ENCODE results near the gene RASA3. TPM values are rescaled to one million over a fixed set of nuclear protein-coding genes. Genes with fewer than 3 reads are reported as not detected.
"Not testable (repeated sequence)": the region's sequence is repeated elsewhere in the genome, so short reads cannot be mapped to it uniquely, and the experiment has no call there.

RASA3 gene
- total RNA-seq, 1 donor from 2014 or later: 29.9 TPM

- peak; percentile 66 for DNase-seq (ENCODE audit: low spot score)
- no peaks in the 10 kb centered on the region for H3K27me3 Mint-ChIP-seq (ENCODE audit: low read depth)
- H3K4me1 Mint-ChIP-seq (ENCODE audit: low read depth): peaks cover 37% of the 10 kb centered on the region
- H3K27ac Mint-ChIP-seq (ENCODE audit: unreplicated experiment): peak overlapping the region; percentile 94
- no peak for TF ChIP-seq CTCF (IDR thresholded peaks at IDR 0.05)
- no peaks in the 10 kb centered on the region for H3K9me3 Mint-ChIP-seq (ENCODE audit: low read depth)
- peaks cover 14% of the 10 kb centered on the region for H3K36me3 Mint-ChIP-seq (ENCODE audit: low read depth)
- no peak overlapping the region for H3K4me3 Mint-ChIP-seq (ENCODE audit: unreplicated experiment)
These were observed 55.1 kb downstream of the RASA3 start for GRCh38 chr13:114077099-114077932.

- TF ChIP-seq CTCF (IDR thresholded peaks at IDR 0.05): no peak
- no peak overlapping the region for H3K27ac Mint-ChIP-seq (ENCODE audit: unreplicated experiment)
- H3K4me1 Mint-ChIP-seq (ENCODE audit: low read depth): peaks cover 45% of the 10 kb centered on the region
- peaks cover 14% of the 10 kb centered on the region for H3K36me3 Mint-ChIP-seq (ENCODE audit: low read depth)
- no peak overlapping the region for H3K4me3 Mint-ChIP-seq (ENCODE audit: unreplicated experiment)
- no peaks in the 10 kb centered on the region for H3K27me3 Mint-ChIP-seq (ENCODE audit: low read depth)
- DNase-seq (ENCODE audit: low spot score): peak; percentile 68
- H3K9me3 Mint-ChIP-seq (ENCODE audit: low read depth): no peaks in the 10 kb centered on the region
These were observed 55.9 kb downstream of the RASA3 start for GRCh38 chr13:114076329-114077090.

GRCh38 chr13:114075811-114076210 lies 56.6 kb downstream of the RASA3 start:
- H3K9me3 Mint-ChIP-seq (ENCODE audit: low read depth); H3K27me3 Mint-ChIP-seq (ENCODE audit: low read depth); H3K27ac Mint-ChIP-seq (ENCODE audit: unreplicated experiment); H3K4me3 Mint-ChIP-seq (ENCODE audit: unreplicated experiment): not testable (repeated sequence)
- H3K4me1 Mint-ChIP-seq (ENCODE audit: low read depth): peaks cover 52% of the 10 kb centered on the region
- H3K36me3 Mint-ChIP-seq (ENCODE audit: low read depth): peaks cover 19% of the 10 kb centered on the region
- DNase-seq (ENCODE audit: low spot score): peak; percentile 48

DNA sequence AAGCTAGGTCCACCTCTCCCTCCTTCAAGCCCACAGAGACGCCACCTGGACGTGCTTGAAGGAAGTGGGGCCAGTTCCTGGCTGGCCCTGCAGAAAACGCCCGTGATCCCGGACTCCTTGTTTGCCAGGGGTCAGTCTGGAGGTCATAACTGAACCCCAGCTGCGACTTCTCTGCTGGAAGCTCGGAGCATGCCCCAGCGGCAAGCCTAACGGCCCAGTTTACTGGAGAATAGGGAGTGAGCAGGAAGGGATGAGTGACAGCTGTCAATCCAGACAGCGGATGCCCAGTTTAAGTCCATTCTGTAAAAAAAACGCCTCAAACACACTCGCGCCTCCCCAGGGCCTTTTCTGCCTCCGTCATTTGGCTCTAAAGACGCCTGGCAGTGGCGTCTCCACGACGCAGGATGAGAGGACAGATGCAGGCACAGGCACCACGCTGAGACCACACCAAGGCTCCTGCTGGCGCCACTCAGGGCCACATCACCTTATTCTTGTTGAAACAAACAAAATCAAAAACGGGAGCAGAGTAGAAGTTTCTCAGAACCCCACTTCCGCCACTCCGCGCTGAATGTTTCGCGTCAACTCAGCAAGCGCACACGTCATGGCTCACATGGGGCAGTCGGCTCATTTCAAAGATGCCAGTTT lies 57.6 kb downstream of the RASA3 start:
- no peak overlapping the region for H3K4me3 Mint-ChIP-seq (ENCODE audit: unreplicated experiment)
- DNase-seq (ENCODE audit: low spot score): peak; percentile 66
- no peak overlapping the region for H3K27ac Mint-ChIP-seq (ENCODE audit: unreplicated experiment)
- no peak for TF ChIP-seq CTCF (IDR thresholded peaks at IDR 0.05)
- H3K27me3 Mint-ChIP-seq (ENCODE audit: low read depth): no peaks in the 10 kb centered on the region
- H3K4me1 Mint-ChIP-seq (ENCODE audit: low read depth): peaks cover 52% of the 10 kb centered on the region
- H3K36me3 Mint-ChIP-seq (ENCODE audit: low read depth): peaks cover 19% of the 10 kb centered on the region
- no peaks in the 10 kb centered on the region for H3K9me3 Mint-ChIP-seq (ENCODE audit: low read depth)

- H3K4me3 Mint-ChIP-seq (ENCODE audit: unreplicated experiment): no peak overlapping the region
- DNase-seq (ENCODE audit: low spot score): peak; percentile 49
- no peaks in the 10 kb centered on the region for H3K27me3 Mint-ChIP-seq (ENCODE audit: low read depth)
- peaks cover 49% of the 10 kb centered on the region for H3K4me1 Mint-ChIP-seq (ENCODE audit: low read depth)
- no peak for TF ChIP-seq CTCF (IDR thresholded peaks at IDR 0.05)
- H3K9me3 Mint-ChIP-seq (ENCODE audit: low read depth): no peaks in the 10 kb centered on the region
- H3K27ac Mint-ChIP-seq (ENCODE audit: unreplicated experiment): no peak overlapping the region
- H3K36me3 Mint-ChIP-seq (ENCODE audit: low read depth): peaks cover 19% of the 10 kb centered on the region
These were observed 58.4 kb downstream of the RASA3 start for GRCh38 chr13:114073881-114074612.

All from chondrocyte (in vitro differentiated cells).